Measurements from ENCODE around the gene IL1R2. TPM values are rescaled to one million over a fixed set of nuclear protein-coding genes. Genes with fewer than 3 reads are reported as not detected.

Gene IL1R2
- total and polyA plus RNA-seq, 2 of the 13 experiments (the other 11 are each of a cell fraction or from before 2014, with no cell fraction given) = 3.6 to 7.3 TPM

DNA sequence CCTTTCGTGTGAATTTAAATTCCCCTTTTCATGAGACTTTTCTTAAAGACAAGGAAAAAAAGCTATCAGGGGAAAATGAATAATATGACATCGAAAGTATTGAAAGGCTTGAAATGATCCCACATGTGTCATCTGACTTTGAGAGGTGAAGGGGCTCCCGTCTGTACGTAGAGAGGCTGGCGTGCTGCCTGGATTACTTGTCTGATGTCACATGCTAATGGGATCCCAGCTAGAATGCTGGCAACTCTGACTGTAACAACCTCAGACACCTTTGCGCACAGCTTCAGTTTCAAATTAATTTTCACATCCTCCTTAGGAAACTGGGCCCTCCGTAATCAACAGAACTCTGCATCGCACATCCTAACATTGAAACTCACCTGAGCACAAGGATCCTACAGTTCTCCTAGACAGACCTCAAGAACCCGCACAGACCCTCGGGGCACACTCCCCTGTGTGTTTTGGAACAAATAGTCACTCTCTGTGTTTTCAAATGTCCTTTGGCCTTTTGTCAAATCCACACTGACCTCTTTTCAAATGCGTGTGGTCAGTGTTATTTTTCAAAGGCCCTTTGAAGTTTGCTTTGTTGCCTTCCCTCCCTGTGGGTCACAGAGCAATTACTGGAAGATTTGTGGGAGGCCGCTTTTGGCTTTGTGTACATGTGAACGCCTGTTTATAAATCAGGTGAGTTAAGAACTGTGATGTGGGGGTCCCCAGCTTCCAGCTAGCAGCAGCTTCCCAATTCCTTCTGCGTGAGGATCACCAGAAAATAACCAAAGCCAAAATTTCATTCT is 65.9 kb downstream of the IL1R2 start (continued):
- TF ChIP-seq, protein P1, sequence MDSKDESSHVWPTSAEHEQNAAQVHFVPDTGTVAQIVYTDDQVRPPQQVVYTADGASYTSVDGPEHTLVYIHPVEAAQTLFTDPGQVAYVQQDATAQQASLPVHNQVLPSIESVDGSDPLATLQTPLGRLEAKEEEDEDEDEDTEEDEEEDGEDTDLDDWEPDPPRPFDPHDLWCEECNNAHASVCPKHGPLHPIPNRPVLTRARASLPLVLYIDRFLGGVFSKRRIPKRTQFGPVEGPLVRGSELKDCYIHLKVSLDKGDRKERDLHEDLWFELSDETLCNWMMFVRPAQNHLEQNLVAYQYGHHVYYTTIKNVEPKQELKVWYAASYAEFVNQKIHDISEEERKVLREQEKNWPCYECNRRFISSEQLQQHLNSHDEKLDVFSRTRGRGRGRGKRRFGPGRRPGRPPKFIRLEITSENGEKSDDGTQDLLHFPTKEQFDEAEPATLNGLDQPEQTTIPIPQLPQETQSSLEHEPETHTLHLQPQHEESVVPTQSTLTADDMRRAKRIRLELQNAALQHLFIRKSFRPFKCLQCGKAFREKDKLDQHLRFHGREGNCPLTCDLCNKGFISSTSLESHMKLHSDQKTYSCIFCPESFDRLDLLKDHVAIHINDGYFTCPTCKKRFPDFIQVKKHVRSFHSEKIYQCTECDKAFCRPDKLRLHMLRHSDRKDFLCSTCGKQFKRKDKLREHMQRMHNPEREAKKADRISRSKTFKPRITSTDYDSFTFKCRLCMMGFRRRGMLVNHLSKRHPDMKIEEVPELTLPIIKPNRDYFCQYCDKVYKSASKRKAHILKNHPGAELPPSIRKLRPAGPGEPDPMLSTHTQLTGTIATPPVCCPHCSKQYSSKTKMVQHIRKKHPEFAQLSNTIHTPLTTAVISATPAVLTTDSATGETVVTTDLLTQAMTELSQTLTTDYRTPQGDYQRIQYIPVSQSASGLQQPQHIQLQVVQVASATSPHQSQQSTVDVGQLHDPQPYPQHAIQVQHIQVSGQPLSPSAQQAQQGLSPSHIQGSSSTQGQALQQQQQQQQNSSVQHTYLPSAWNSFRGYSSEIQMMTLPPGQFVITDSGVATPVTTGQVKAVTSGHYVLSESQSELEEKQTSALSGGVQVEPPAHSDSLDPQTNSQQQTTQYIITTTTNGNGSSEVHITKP (CRISPR knock-in tag; IDR thresholded peaks at IDR 0.05; ENCODE audit: low read depth) = peak; percentile 92
- TF ChIP-seq, protein P2, sequence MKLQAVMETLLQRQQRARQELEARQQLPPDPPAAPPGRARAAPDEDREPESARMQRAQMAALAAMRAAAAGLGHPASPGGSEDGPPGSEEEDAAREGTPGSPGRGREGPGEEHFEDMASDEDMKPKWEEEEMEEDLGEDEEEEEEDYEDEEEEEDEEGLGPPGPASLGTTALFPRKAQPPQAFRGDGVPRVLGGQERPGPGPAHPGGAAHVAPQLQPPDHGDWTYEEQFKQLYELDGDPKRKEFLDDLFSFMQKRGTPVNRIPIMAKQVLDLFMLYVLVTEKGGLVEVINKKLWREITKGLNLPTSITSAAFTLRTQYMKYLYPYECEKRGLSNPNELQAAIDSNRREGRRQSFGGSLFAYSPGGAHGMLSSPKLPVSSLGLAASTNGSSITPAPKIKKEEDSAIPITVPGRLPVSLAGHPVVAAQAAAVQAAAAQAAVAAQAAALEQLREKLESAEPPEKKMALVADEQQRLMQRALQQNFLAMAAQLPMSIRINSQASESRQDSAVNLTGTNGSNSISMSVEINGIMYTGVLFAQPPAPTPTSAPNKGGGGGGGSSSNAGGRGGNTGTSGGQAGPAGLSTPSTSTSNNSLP (IDR thresholded peaks at IDR 0.05; ENCODE audit: low read depth, low read length) = peak; percentile 32; the same call in 1 of the 2 replicates
- peak; percentile 96 for TF ChIP-seq NR2F1 (CRISPR knock-in tag; IDR thresholded peaks at IDR 0.05)
- TF ChIP-seq MIER3 (CRISPR knock-in tag; IDR thresholded peaks at IDR 0.05; ENCODE audit: borderline replicate concordance) = peak; percentile 94
- TF ChIP-seq FOXJ3 (CRISPR knock-in tag; IDR thresholded peaks at IDR 0.05; ENCODE audit: borderline replicate concordance) = peak; percentile 99
- TF ChIP-seq ZNF230 (CRISPR knock-in tag; IDR thresholded peaks at IDR 0.05) = 0 out of 2 replicates have a peak, but pooled peaks have one; percentile 26
- peak; percentile 14; the same call in 1 of the 2 replicates for TF ChIP-seq ZNF7 (CRISPR knock-in tag; IDR thresholded peaks at IDR 0.05)
- peak; percentile 98 for TF ChIP-seq CREM (IDR thresholded peaks at IDR 0.05)
- TF ChIP-seq CREM (CRISPR knock-in tag; IDR thresholded peaks at IDR 0.05) = no peak
- no peak for TF ChIP-seq MAFK (conservative IDR thresholded peaks at IDR 0.05 in 1 of 2, IDR thresholded peaks at IDR 0.05 in 1 of 2; ENCODE audit: low read length in 2 of 2)
- peak; percentile 88; the same call in 1 of the 2 replicates for TF ChIP-seq ZSCAN29 (CRISPR knock-in tag; conservative IDR thresholded peaks at IDR 0.05)
- TF ChIP-seq HNF4G (IDR thresholded peaks at IDR 0.05; ENCODE audit: borderline replicate concordance, low read depth, low read length) = peak; percentile 84
- TF ChIP-seq HNF4G (CRISPR knock-in tag; IDR thresholded peaks at IDR 0.05; ENCODE audit: borderline replicate concordance, low read depth) = peak; percentile 91
- TF ChIP-seq AGO1 (IDR thresholded peaks at IDR 0.05; ENCODE audit: low read depth, low read length, poor library complexity, severe bottlenecking) = no peak
- TF ChIP-seq ZMYM3 (CRISPR knock-in tag; IDR thresholded peaks at IDR 0.05) = peak; percentile 83; the same call in 1 of the 2 replicates
- TF ChIP-seq, protein P3, sequence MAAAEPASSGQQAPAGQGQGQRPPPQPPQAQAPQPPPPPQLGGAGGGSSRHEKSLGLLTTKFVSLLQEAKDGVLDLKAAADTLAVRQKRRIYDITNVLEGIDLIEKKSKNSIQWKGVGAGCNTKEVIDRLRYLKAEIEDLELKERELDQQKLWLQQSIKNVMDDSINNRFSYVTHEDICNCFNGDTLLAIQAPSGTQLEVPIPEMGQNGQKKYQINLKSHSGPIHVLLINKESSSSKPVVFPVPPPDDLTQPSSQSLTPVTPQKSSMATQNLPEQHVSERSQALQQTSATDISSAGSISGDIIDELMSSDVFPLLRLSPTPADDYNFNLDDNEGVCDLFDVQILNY (CRISPR knock-in tag; conservative IDR thresholded peaks at IDR 0.05) = no peak
- no peak; the same call in 1 of the 2 replicates for TF ChIP-seq ZSCAN25 (CRISPR knock-in tag; IDR thresholded peaks at IDR 0.05)
- TF ChIP-seq ZNF10 (CRISPR knock-in tag; IDR thresholded peaks at IDR 0.05; ENCODE audit: borderline replicate concordance, low read depth) = no peak
- peak; percentile 74; the same call in 1 of the 2 replicates for TF ChIP-seq SPEN (CRISPR knock-in tag; IDR thresholded peaks at IDR 0.05; ENCODE audit: low read depth)
- TF ChIP-seq, protein P4, sequence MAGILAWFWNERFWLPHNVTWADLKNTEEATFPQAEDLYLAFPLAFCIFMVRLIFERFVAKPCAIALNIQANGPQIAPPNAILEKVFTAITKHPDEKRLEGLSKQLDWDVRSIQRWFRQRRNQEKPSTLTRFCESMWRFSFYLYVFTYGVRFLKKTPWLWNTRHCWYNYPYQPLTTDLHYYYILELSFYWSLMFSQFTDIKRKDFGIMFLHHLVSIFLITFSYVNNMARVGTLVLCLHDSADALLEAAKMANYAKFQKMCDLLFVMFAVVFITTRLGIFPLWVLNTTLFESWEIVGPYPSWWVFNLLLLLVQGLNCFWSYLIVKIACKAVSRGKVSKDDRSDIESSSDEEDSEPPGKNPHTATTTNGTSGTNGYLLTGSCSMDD (CRISPR knock-in tag; IDR thresholded peaks at IDR 0.05) = no peak
- peak; percentile 80; the same call in 1 of the 2 replicates for TF ChIP-seq NFATC3 (CRISPR knock-in tag; IDR thresholded peaks at IDR 0.05)
- TF ChIP-seq ZSCAN31 (CRISPR knock-in tag; IDR thresholded peaks at IDR 0.05; ENCODE audit: low read depth) = peak; percentile 88
